ENCODE data around the gene FPGS. TPM values are rescaled to one million over a fixed set of nuclear protein-coding genes. Genes with fewer than 3 reads are reported as not detected.

FPGS gene
- total RNA-seq, 1 donor from 2014 or later, result 32.8 TPM

DNA sequence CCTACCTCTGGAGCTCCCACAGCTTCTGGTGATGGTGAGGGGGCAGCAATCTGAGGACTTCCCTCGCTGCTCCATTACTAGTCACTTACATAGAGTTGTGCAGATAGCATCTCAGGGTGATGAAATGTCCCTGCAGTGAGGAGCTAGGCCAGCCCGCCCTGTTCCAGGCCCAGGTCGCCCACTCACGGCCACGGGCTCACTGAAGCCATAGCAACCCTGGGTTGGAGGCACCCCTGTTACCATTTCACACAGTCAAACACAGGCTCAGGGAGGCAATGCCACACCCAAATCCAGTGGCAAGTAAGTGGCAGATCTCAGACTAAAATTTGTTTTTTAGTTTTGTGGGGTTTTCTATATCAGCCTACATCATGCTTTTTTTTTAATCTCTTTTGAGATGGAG, 43.8 kb upstream of the FPGS start:
- Mint-ChIP-seq H3K27ac (no peak overlapping the region), H3K4me3 (no peak overlapping the region), H3K4me1 (peaks cover 24% of the 10 kb centered on the region), H3K36me3 (no peaks in the 10 kb centered on the region), H3K27me3 (ENCODE audit: insufficient read depth, low read depth) (peaks cover 21% of the 10 kb centered on the region), H3K9me3 (no peaks in the 10 kb centered on the region)
- H3K4me1 ChIP-seq, result peaks cover 16% of the 10 kb centered on the region
- H3K36me3 ChIP-seq, result no peaks in the 10 kb centered on the region
- DNase-seq (ENCODE audit: low spot score), result no peak
- H3K9ac ChIP-seq, result no peak overlapping the region
- H3K9me3 ChIP-seq (ENCODE audit: low read depth), result no peaks in the 10 kb centered on the region
- no peak overlapping the region for H3K27ac ChIP-seq
- H4K20me1 ChIP-seq (ENCODE audit: low read depth), result peaks cover 15% of the 10 kb centered on the region
- no peak overlapping the region for H3K4me3 ChIP-seq
- no peak overlapping the region for H3K4me2 ChIP-seq
- peaks cover 16% of the 10 kb centered on the region for H3F3A ChIP-seq (ENCODE audit: low read depth)
- TF ChIP-seq EZH2phosphoT487 (IDR thresholded peaks at IDR 0.05) (no peak), EZH2 (IDR thresholded peaks at IDR 0.05) (no peak)
- TF ChIP-seq, protein P1, sequence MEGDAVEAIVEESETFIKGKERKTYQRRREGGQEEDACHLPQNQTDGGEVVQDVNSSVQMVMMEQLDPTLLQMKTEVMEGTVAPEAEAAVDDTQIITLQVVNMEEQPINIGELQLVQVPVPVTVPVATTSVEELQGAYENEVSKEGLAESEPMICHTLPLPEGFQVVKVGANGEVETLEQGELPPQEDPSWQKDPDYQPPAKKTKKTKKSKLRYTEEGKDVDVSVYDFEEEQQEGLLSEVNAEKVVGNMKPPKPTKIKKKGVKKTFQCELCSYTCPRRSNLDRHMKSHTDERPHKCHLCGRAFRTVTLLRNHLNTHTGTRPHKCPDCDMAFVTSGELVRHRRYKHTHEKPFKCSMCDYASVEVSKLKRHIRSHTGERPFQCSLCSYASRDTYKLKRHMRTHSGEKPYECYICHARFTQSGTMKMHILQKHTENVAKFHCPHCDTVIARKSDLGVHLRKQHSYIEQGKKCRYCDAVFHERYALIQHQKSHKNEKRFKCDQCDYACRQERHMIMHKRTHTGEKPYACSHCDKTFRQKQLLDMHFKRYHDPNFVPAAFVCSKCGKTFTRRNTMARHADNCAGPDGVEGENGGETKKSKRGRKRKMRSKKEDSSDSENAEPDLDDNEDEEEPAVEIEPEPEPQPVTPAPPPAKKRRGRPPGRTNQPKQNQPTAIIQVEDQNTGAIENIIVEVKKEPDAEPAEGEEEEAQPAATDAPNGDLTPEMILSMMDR (IDR thresholded peaks at IDR 0.05), result no peak
- no peak overlapping the region for H2AFZ ChIP-seq (replicated peaks)
- peaks cover 26% of the 10 kb centered on the region for H3K27me3 ChIP-seq
- H3K79me2 ChIP-seq (ENCODE audit: low read depth), result no peaks in the 10 kb centered on the region

DNA sequence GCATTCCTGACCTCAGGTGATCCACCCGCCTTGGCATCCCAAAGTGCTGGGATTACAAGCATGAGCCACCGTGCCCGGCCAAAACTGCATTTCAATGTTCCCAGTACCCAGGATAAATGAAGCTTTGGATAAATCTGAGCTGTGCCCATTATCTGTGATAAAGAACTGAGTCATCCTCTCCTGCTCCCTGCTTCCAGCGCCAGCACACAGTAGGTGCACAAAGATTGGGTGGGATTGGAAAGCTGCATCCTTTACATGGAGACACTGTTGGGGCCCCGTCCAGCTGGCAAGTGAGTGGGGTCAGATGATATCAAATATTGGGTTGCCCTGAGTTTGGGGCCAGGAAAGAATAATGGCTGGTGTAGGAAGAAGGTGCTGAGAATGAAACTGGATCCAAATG, 41.6 kb upstream of the FPGS start:
- H3K27ac ChIP-seq, result no peak overlapping the region
- H3K27me3 ChIP-seq, result peaks cover 9% of the 10 kb centered on the region
- H3K4me2 ChIP-seq, result no peak overlapping the region
- no peaks in the 10 kb centered on the region for H3K36me3 Mint-ChIP-seq
- no peaks in the 10 kb centered on the region for H3K79me2 ChIP-seq (ENCODE audit: low read depth)
- H3K4me1 ChIP-seq, result peaks cover 10% of the 10 kb centered on the region
- no peak overlapping the region for H2AFZ ChIP-seq (replicated peaks)
- H3K36me3 ChIP-seq, result no peaks in the 10 kb centered on the region
- H3F3A ChIP-seq (ENCODE audit: low read depth), result peaks cover under 1% of the 10 kb centered on the region
- no peak overlapping the region for H3K4me3 Mint-ChIP-seq
- H3K27ac Mint-ChIP-seq, result no peak overlapping the region
- H3K9ac ChIP-seq, result no peak overlapping the region
- no peak for DNase-seq (ENCODE audit: low spot score)
- TF ChIP-seq EZH2 (IDR thresholded peaks at IDR 0.05) (no peak), EZH2phosphoT487 (IDR thresholded peaks at IDR 0.05) (no peak)
- TF ChIP-seq, protein P1 (IDR thresholded peaks at IDR 0.05), result no peak
- no peak overlapping the region for H3K4me3 ChIP-seq
- H3K4me1 Mint-ChIP-seq, result peaks cover 28% of the 10 kb centered on the region
- no peaks in the 10 kb centered on the region for H3K9me3 Mint-ChIP-seq
- peaks cover under 1% of the 10 kb centered on the region for H4K20me1 ChIP-seq (ENCODE audit: low read depth)
- H3K9me3 ChIP-seq (ENCODE audit: low read depth), result no peaks in the 10 kb centered on the region
- H3K27me3 Mint-ChIP-seq (ENCODE audit: insufficient read depth, low read depth), result peaks cover 23% of the 10 kb centered on the region

DNA sequence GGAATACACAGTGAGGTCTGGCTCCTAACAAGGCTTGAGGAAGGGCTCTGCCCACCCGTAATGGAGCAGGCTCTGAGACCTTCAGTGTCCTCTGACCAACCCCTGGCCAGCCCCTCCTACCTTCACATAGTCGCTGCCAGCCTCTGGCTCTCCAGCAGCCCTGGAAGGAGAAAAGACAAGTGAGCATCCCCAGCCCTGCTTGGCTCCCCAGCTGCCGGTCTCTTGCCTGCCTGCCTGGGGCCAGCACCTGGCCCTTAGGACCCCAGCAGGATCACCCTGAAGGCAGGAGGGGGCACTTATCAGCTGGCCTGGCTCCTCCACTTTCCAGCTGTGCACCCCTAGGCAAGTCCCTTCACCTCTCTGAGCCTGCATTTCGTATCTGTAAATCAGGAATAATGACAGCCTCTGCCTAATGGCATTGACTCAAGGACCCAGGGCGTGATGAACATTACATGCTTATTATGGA, 41.2 kb upstream of the FPGS start:
- H3K4me1 ChIP-seq, result peaks cover 10% of the 10 kb centered on the region
- TF ChIP-seq, protein P1 (IDR thresholded peaks at IDR 0.05), result no peak
- no peak for TF ChIP-seq EZH2 (IDR thresholded peaks at IDR 0.05)
- no peak for TF ChIP-seq EZH2phosphoT487 (IDR thresholded peaks at IDR 0.05)
- H3K4me3 ChIP-seq, result no peak overlapping the region
- Mint-ChIP-seq H3K36me3 (no peaks in the 10 kb centered on the region), H3K27me3 (ENCODE audit: insufficient read depth, low read depth) (peaks cover 21% of the 10 kb centered on the region), H3K9me3 (no peaks in the 10 kb centered on the region), H3K27ac (no peak overlapping the region), H3K4me1 (peaks cover 28% of the 10 kb centered on the region), H3K4me3 (no peak overlapping the region)
- no peak overlapping the region for H3K27ac ChIP-seq
- no peak overlapping the region for H2AFZ ChIP-seq (replicated peaks)
- DNase-seq (ENCODE audit: low spot score), result peak; percentile 36
- H3K4me2 ChIP-seq, result no peak overlapping the region
- H4K20me1 ChIP-seq (ENCODE audit: low read depth), result no peaks in the 10 kb centered on the region
- H3K9ac ChIP-seq, result no peak overlapping the region
- H3K79me2 ChIP-seq (ENCODE audit: low read depth), result no peaks in the 10 kb centered on the region
- no peaks in the 10 kb centered on the region for H3K9me3 ChIP-seq (ENCODE audit: low read depth)
- H3K27me3 ChIP-seq, result peaks cover 4% of the 10 kb centered on the region
- H3F3A ChIP-seq (ENCODE audit: low read depth), result no peaks in the 10 kb centered on the region
- H3K36me3 ChIP-seq, result no peaks in the 10 kb centered on the region
